Measurements from ENCODE around the gene SLCO1A2.
"Not testable (repeated sequence)": the region's sequence is repeated elsewhere in the genome, so short reads cannot be mapped to it uniquely, and the experiment has no call there.

The SLCO1A2 gene, protein sequence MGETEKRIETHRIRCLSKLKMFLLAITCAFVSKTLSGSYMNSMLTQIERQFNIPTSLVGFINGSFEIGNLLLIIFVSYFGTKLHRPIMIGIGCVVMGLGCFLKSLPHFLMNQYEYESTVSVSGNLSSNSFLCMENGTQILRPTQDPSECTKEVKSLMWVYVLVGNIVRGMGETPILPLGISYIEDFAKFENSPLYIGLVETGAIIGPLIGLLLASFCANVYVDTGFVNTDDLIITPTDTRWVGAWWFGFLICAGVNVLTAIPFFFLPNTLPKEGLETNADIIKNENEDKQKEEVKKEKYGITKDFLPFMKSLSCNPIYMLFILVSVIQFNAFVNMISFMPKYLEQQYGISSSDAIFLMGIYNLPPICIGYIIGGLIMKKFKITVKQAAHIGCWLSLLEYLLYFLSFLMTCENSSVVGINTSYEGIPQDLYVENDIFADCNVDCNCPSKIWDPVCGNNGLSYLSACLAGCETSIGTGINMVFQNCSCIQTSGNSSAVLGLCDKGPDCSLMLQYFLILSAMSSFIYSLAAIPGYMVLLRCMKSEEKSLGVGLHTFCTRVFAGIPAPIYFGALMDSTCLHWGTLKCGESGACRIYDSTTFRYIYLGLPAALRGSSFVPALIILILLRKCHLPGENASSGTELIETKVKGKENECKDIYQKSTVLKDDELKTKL

DNA sequence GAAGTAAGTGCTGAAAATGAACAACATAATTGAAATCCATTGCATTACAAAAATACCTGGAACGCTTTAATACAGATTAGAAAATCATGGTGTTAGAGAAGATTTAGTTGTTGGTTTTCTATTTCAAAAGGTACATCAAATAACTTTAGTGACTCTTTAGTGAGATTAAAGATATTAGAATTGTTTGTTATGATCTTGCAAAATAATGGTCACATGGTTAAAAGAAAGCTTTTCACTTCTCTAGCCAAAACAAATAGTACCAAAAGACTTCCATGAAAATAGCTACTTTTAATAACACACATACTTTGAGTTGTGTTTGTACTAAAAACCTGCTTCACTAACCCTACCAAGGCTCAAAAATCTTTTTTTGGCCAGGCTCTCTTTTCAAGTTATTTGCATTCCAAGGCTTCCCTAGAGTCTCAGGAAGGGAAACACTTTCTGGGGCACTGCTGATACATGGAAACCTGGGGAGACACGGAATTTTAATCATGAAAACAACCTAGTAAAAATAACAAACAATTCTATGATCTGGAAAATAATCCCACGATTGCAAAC lies at the start of gene SLCO1A2:
Gene SLCO1A2, minus strand, starts transcription at position 147 of the 555 bp plus-strand sequence. CDS start 270 bp downstream, outside the sequence.
- no peak for DNase-seq

DNA sequence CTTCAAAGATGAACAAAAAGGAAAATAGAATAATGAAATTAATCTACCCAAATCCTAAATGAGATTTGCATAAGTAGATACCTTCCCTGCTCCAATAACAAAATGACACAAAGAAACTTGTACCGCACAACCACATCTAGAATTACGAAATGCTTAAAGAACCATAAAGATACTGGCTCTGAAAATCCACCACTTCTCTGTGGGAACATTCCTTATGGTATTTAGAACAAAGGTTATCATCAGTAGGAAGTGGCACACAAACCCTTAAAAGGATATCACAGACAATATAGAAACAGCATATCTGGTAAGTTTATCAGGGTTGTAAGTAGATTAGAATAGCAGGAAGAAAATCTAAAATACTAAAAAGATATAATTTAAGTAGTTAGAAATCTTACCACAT lies 49.5 kb upstream of the SLCO1A2 start:
- no peak for DNase-seq

GRCh38 chr12:21381320-21381719 lies 46.6 kb upstream of the SLCO1A2 start:
- DNase-seq: not testable (repeated sequence)

DNA sequence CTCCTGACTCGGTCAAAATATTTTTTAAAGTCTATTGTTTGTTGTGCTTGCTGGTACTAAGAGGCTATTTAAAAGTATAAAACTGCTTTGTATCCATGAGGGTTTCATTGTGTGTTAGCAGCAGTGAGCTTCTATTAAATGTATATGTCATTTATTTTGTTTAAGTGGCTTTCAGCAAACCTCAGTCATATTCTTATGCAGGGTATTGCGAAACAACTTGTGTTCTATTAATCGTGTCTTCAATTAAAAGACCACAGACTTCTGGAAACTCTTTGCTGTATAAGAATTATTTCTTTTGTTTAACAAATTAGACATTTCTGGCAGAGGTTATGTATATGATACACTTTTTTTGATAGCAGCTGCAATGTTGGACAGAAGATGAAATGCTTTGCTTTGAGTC lies 44.5 kb upstream of the SLCO1A2 start:
- DNase-seq: no peak

DNA sequence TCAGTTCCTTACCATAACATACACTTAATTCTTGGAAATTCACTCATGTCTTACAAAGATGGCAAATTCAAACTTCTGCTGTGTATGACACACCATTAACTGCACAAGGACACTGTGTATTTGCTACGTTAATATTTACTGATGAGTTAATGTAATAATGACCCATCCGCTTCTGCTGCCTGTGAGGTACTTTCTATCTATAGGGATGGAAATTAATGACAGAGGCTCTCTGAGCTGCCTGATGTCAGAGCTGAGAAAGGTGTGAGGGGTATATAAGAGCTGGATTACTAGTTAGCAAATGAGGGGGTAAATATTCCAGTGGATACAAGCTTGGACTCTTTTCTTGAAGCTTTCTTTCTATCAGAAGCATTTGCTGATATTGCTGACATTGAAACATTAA lies 37.9 kb upstream of the SLCO1A2 start, which contains the start of gene IAPP:
Gene IAPP, plus strand, starts transcription at position 301 of the 400 bp plus-strand sequence. CDS start 450 bp downstream, outside the sequence.
- DNase-seq: no peak

- no peak for DNase-seq
Measured at GRCh38 chr12:21370845-21371449, 36.2 kb upstream of the SLCO1A2 start.

GRCh38 chr12:21369141-21369980 lies 34.6 kb upstream of the SLCO1A2 start:
- DNase-seq: no peak

- not testable (repeated sequence) for DNase-seq
Measured at GRCh38 chr12:21360632-21361031, 25.9 kb upstream of the SLCO1A2 start.

DNA sequence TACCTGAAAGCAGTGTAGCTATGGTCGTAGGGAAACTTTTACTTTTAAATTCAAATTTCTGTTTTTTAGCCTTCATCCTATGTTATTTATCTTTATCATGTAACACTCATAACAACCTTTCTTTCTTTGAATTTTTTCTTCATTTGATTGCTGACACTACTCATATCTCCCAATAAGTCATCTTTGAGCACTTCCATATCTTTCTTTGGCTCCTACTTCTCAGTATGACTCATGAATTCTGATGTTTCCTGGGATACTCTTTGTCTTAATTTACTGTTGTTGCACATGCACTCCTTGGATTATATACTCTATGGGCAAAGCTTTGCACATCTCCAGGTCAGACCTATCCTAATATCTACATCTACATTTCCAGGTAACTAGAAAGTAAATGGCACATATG lies 19.9 kb upstream of the SLCO1A2 start:
- no peak for DNase-seq

DNA sequence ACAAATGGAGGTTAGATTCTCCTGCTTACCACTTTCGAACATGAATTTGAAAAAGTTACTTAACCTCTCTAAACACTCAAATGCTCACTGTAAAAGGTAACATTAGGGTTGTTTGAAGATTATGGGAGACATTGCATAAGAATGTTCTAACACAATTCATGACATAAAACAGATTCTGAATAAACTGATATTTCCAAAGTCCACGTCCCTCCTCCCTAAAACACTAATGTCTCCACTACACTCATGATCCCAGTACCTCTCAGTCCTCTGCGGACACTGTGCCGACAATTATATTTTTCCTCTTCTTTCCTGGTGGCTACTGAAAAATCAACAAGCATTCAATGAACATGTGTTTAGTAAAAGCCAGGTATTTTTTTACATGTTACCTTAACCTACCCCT lies 19.2 kb upstream of the SLCO1A2 start:
- no peak for DNase-seq

- no peak for DNase-seq
Measured at GRCh38 chr12:21353487-21353886, 18.8 kb upstream of the SLCO1A2 start.

GRCh38 chr12:21350975-21351374 lies 16.3 kb upstream of the SLCO1A2 start:
- no peak for DNase-seq

GRCh38 chr12:21346542-21347205 lies 12.0 kb upstream of the SLCO1A2 start:
- no peak for DNase-seq

DNA sequence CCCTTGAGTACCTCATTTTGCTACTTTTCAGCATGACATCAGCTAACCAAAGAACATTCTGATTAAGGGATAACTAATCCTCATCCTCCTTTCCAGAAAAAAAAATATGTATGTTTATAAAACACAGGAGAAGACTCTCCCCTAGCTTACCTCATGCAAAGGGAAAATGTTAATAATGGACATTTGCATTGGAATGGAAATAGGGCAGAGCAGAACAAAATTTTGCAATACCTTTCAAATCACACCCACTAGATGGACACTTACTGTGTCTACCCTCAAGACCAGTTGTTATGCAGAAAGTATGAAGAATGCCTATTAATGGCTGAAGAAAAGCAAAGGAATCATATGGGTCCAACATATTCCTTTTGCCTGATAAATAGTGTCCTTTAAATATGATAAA lies 8.9 kb upstream of the SLCO1A2 start:
- no peak for DNase-seq

- DNase-seq: no peak
Measured at GRCh38 chr12:21341769-21342168, 7.1 kb upstream of the SLCO1A2 start.

- DNase-seq: no peak
Measured at GRCh38 chr12:21340403-21340802, 5.7 kb upstream of the SLCO1A2 start.

DNA sequence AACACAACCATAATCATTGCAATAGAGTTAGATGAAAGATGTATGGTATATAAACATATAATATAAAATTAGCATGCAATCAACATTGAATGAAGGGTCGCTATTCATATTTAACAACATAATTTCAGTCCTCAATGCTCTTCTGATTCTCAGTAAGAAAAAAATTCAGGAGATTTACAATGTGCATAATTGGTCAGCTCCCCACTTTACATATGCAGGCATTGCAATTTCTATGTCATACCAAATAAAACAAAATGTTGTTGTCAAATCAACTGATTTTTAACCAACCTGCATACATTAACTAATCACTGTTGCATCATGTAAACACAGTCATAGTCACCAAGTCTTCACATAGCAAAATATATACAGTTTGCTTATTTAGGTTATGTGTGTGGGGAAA lies 5.2 kb upstream of the SLCO1A2 start:
- no peak for DNase-seq

DNA sequence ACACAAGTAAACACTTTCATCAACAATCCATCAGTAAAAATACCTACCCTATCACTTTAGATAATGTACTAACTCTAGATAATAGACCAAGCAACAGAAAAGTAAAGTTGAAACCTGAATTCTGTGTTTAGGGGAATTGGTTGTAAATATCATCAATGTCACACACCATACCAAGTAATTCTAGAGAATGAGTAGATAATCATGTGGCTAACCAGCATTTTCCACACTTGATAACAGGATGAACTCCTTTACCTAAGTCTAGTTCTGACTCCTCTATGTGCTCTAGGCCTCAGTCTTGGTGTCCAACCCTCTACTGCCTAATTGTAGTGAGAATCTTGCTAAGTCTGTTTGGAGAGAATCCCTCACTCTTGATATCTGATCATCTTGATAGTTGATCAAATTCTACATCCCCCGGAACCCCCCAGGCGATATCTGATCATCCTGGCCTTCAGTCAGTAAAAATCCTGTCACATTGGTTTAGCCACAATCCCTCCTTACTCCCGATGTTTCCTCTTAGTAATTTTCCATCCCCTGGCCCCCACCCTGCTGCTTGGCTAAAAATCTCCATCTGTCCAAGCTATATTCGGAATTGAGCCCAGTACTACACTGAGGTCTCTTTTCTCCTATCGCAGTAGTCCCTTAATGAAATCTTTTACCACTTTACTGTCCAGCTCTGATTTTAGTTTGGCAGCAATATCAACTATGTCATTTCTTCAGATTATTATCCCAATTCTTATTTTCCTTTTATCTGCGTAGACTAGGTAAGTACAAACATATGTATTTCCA lies 3.4 kb upstream of the SLCO1A2 start:
- DNase-seq: no peak

DNA sequence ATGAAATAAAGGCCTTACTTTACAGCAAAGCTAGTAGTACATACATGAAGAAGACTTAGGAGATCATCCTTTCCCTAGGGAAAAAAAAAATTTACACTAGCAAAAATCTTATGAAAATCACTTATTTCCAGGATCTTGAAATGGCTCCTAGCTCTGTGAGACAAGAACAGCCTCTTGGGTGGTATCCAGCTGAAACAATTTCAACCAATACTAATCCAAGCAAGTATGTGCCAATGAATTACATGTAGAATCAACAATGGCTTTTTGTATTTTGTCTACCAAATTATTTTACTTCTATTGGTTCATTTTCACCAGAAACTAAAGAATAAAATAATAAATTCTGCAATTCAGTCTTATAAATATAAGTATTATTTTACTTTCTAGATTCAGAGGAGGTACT lies 2.7 kb upstream of the SLCO1A2 start:
- no peak for DNase-seq

DNA sequence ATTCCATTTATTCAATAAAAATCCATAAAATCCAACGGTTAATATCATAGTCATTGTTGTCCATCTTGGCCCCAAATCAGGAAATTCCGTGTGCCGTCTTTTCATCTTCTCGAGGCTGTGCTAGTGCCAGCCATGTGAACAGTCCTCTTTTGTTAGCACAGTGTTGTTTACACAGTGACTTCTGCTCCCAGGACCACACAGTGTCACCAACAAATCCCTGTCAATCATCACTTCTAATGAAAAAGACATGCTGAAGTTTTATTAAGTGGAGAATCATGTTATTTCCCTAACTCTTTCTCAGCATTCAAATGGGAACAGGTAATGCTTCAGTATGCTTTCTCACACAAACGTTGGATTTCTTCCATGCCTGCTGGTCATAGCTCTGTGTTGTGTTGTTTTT lies 1.9 kb upstream of the SLCO1A2 start:
- no peak for DNase-seq

DNA sequence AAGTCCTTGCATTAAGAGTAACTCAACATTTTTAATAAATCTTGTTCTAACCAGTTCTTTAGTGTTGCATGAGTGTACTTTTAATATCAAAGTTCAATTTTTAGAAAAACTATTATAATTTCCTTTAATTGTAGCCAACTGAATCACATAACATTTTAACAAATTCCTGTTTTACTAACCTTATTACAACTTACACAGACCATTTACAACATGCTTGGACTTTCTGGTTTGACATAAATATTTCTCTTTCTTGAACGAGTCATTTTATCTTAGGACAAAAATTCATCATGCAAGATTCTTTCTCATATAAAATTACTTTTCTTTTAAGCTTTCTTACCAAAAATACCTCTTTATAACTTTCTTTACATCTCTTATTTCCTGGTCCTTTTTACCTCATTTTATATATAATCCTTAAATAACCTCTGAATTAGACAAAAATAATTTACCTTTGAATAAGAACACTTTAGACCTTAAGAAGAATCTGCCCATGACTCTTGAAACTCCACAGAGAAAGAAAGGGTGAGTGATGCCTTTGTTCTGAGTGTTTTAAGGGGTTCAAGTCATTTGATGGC lies 3.9 kb downstream of the SLCO1A2 start:
- DNase-seq: no peak
